Endothelial cell of umbilical vein (primary cell): ENCODE measurements around the gene WDR27. TPM values are rescaled to one million over a fixed set of nuclear protein-coding genes. Genes with fewer than 3 reads are reported as not detected.

Experiments
- BruUV-seq: library from RNA; stranded (reverse); fragments of 400-500 nt; replicated peaks from 2 replicates; lab custom pipeline; 2021; lab: Mats Ljungman, UMichigan
- CTCF ChIA-PET: fragments of 300-600, 350-600 bp; sonication (Branson Sonifier 250); formaldehyde crosslinking; loops from one replicate; lab custom pipeline; 2021; ENCODE audit warnings: antibody characterized with exemption, inconsistent platforms; lab: Charles Lee
- POLR2A ChIA-PET: fragments of 300-600, 350-600 bp; sonication (Branson Sonifier 250); formaldehyde crosslinking; loops from one replicate; lab custom pipeline; 2021; ENCODE audit warnings: antibody characterized with exemption, inconsistent platforms; lab: Charles Lee
- DNase-seq: peaks from one replicate; pipeline ENCODE4 v3.0.0-alpha.2; 2011; ENCODE audit warnings: low read depth, low spot score
- FAIRE-seq: peaks from 2 replicates; lab custom pipeline; 2011; peaks lifted over from hg19 to GRCh38; lab: Jason Lieb, UNC
- H2AFZ ChIP-seq: 2 replicates; pipeline ENCODE4 v1.6.0; 2012; ENCODE audit warnings: low read depth, low read length, control low read depth, inconsistent platforms
- H3K27ac ChIP-seq: 2 replicates; pipeline ENCODE4 v1.5.1; 2011; ENCODE audit warnings: low read depth, mild to moderate bottlenecking, control low read depth, low read length, moderate library complexity; ENCODE audit not compliant: insufficient read depth
- H3K27me3 ChIP-seq, 2 experiments: 2 replicates each; pipeline versions ENCODE4 v1.6.0 to v1.6.1; 2011; ENCODE audit warnings: low read length in 2 of 2, mixed read lengths in 1 of 2; ENCODE audit not compliant: control insufficient read depth in 2 of 2, insufficient read depth in 2 of 2
- H3K36me3 ChIP-seq, 2 experiments: 2 replicates in 1 of 2; 3 replicates in 1 of 2; pipeline ENCODE4 v1.5.1; 2011; ENCODE audit warnings: low read length in 2 of 2, mild to moderate bottlenecking in 1 of 2, moderate library complexity in 1 of 2; ENCODE audit not compliant: control insufficient read depth in 2 of 2, insufficient read depth in 2 of 2; ENCODE audit errors: extremely low read depth in 1 of 2
- H3K4me1 ChIP-seq: 3 replicates; pipeline ENCODE4 v1.5.1; 2011; ENCODE audit warnings: mild to moderate bottlenecking, low read length; ENCODE audit not compliant: control insufficient read depth, insufficient read depth; ENCODE audit errors: extremely low read depth
- H3K4me2 ChIP-seq: 2 replicates; pipeline ENCODE4 v1.6.1; 2011; ENCODE audit warnings: low read length, control low read depth, mixed read lengths; ENCODE audit not compliant: insufficient read depth
- H3K4me3 ChIP-seq, 3 experiments: fragments of 200-600 bp in 1 of 3; sonication (generic), shearing (Covaris generic) in 1 of 3; replicated peaks in 1 of 3; 2 replicates each; pipeline ENCODE4 v1.5.1; 2011 to 2016; ENCODE audit warnings: control low read depth in 3 of 3, low read length in 3 of 3, mild to moderate bottlenecking in 2 of 3, inconsistent platforms in 1 of 3, low read depth in 1 of 3, moderate library complexity in 1 of 3; ENCODE audit not compliant: insufficient read depth in 1 of 3
- H3K79me2 ChIP-seq: 2 replicates; pipeline ENCODE4 v1.6.0; 2012; ENCODE audit warnings: low read length, inconsistent platforms; ENCODE audit not compliant: control insufficient read depth, insufficient read depth
- H3K9ac ChIP-seq: replicated peaks from 2 replicates; pipeline ENCODE3; 2011; ENCODE audit warnings: low read length, control low read depth; ENCODE audit not compliant: insufficient read depth; ENCODE audit errors: extremely low read depth
- H3K9me1 ChIP-seq: replicated peaks from 3 replicates; pipeline ENCODE4 v1.6.0; 2011; ENCODE audit warnings: mild to moderate bottlenecking, low read length; ENCODE audit not compliant: control insufficient read depth, insufficient read depth; ENCODE audit errors: extremely low read depth
- H3K9me3 ChIP-seq: replicated peaks from 2 replicates; pipeline ENCODE4 v1.5.1; 2012; ENCODE audit warnings: low read length, inconsistent platforms; ENCODE audit not compliant: control insufficient read depth, insufficient read depth
- H4K20me1 ChIP-seq: replicated peaks from 2 replicates; pipeline ENCODE3; 2011; ENCODE audit warnings: mild to moderate bottlenecking, low read length; ENCODE audit not compliant: control insufficient read depth, insufficient read depth; ENCODE audit errors: extremely low read depth
- CTCF ChIP-seq, 2 donors: IDR thresholded peaks; 1 replicate in 1 of 2; 2 replicates in 1 of 2; pipeline ENCODE4 v1.5.1; 2011; ENCODE audit warnings: low read length in 2 of 2, mild to moderate bottlenecking in 2 of 2, moderate library complexity in 2 of 2, control low read depth in 1 of 2, inconsistent platforms in 1 of 2, low read depth in 1 of 2; ENCODE audit not compliant: insufficient read depth in 1 of 2; ENCODE audit errors: extremely low read depth in 1 of 2
- EZH2 ChIP-seq: IDR thresholded peaks from 2 replicates; pipeline ENCODE4 v1.6.1; 2012; ENCODE audit warnings: borderline replicate concordance, low read depth, mild to moderate bottlenecking, moderate library complexity, low read length, inconsistent platforms; ENCODE audit not compliant: severe bottlenecking
- FOS ChIP-seq: IDR thresholded peaks from 2 replicates; pipeline ENCODE4 v1.6.1; 2011; ENCODE audit warnings: mild to moderate bottlenecking, low read length, moderate library complexity, borderline replicate concordance; ENCODE audit not compliant: insufficient read depth
- GATA2 ChIP-seq: IDR thresholded peaks from 2 replicates; pipeline ENCODE4 v1.7.0; 2011; ENCODE audit warnings: low read depth, mild to moderate bottlenecking, moderate library complexity, mixed read lengths, low read length; ENCODE audit not compliant: insufficient read length, insufficient read depth
- JUN ChIP-seq: IDR thresholded peaks from 2 replicates; pipeline ENCODE4 v1.6.1; 2011; ENCODE audit warnings: borderline replicate concordance, low read depth; ENCODE audit not compliant: insufficient read length, insufficient read depth
- MAX ChIP-seq: IDR thresholded peaks from 2 replicates; pipeline ENCODE4 v1.6.1; 2011; ENCODE audit not compliant: insufficient read depth, insufficient read length
- MYC ChIP-seq: IDR thresholded peaks from one replicate; pipeline ENCODE4 v1.6.1; 2011; ENCODE audit warnings: mild to moderate bottlenecking, low read depth, low read length
- POLR2A ChIP-seq: IDR thresholded peaks from 2 replicates; pipeline ENCODE4 v1.6.1; 2012; ENCODE audit warnings: low read depth, mild to moderate bottlenecking, control low read depth, low read length
- POLR2AphosphoS5 ChIP-seq: IDR thresholded peaks from 2 replicates; pipeline ENCODE4 v1.6.1; 2012; ENCODE audit warnings: low read depth, mild to moderate bottlenecking, control low read depth, low read length, moderate library complexity; ENCODE audit not compliant: insufficient read depth
- dilution Hi-C: fragments of 300-500 bp; cut with MboI; formaldehyde crosslinking; loops from one replicate; pipeline ENCODE4 v1.15.0; 2019; ENCODE audit warnings: low sequenced_read_pairs; ENCODE audit not compliant: extremely low pct_ligation_motif_present
- intact Hi-C: fragments of 100-400 bp; cut with micrococcal nuclease; formaldehyde crosslinking; loops from one replicate; pipeline ENCODE4 v1.10.0; 2022
- polyA plus RNA-seq, 4 experiments: library from polyadenylated mRNA; depleted of rRNA in 3 of 4; stranded (reverse) in 3 of 4; unstranded in 1 of 4; fragments of >200 nt; gene quantifications; 2 replicates each; pipeline versions ENCODE4 v1.2.1 to v1.2.3, GENCODE V29; 2011 to 2012; ENCODE audit warnings: missing spikeins in 1 of 4
- total RNA-seq: library from RNA; stranded (reverse); gene quantifications from 2 replicates; pipeline ENCODE4 v1.2.3, GENCODE V29; 2021

WDR27 gene
- total and polyA plus RNA-seq, 2 donors (not counting 3 experiments of a cell fraction or from before 2014, with no cell fraction given), result 60.1 to 69.7 TPM

- H3K9ac ChIP-seq, result no peak overlapping the region
- no TSS peak for BruUV-seq
- peaks cover 0 to 6% of the 10 kb centered on the region in 2 experiments for H3K36me3 ChIP-seq
- no peaks in the 10 kb centered on the region for H3K27me3 ChIP-seq
- no peak overlapping the region for H3K4me3 ChIP-seq
- FAIRE-seq, result no peak
- H3K4me1 ChIP-seq, result no peaks in the 10 kb centered on the region
- H3K9me3 ChIP-seq, result no peaks in the 10 kb centered on the region
- intact Hi-C loops (no loop called here), dilution Hi-C loops (no loop called here)
- no peak overlapping the region for H2AFZ ChIP-seq
- no peak for TF ChIP-seq FOS
- TF ChIP-seq POLR2AphosphoS5, result no peak
- no peak for TF ChIP-seq MAX
- no peak for TF ChIP-seq GATA2
- no peak for TF ChIP-seq CTCF (IDR thresholded peaks at IDR 0.05; ENCODE audit: extremely low read depth in 1 of 2, insufficient read depth in 1 of 2, low read depth in 1 of 2, low read length in 2 of 2)
- TF ChIP-seq EZH2, result no peak
- no peak for TF ChIP-seq JUN
- TF ChIP-seq POLR2A, result no peak
- no peak for TF ChIP-seq MYC
- H3K27ac ChIP-seq, result no peak overlapping the region
- no peaks in the 10 kb centered on the region for H3K79me2 ChIP-seq
- no peak overlapping the region for H3K4me2 ChIP-seq
- no peak for DNase-seq
- ChIA-PET CTCF (no interaction called here), POLR2A (no interaction called here)
- H4K20me1 ChIP-seq, result no peaks in the 10 kb centered on the region
- H3K9me1 ChIP-seq, result no peaks in the 10 kb centered on the region
Measured at GRCh38 chr6:169627736-169628607, 73.9 kb downstream of the WDR27 start.
